ENCODE results near the gene COPA. TPM values are rescaled to one million over a fixed set of nuclear protein-coding genes. Genes with fewer than 3 reads are reported as not detected.
A peak's percentile ranks its signal among the peaks of the same experiment; 100 is the strongest.

COPA gene
- total RNA-seq, 1 donor from 2014 or later = 211 TPM

DNA sequence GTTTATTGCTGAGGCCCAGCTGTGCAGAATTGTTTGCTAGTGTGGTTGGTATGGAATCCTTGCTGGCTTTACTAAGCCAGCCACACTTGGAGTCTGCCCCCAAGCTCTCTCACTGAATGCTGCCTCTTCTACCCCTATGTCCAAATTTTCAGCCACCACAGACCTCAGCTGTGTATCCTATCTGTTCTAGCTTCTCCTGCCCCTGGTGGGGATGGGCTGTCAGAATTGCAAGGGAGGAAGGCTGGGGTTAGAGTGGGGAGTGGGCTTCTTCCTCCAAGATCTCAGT is 28.2 kb upstream of the COPA start:
- H3K9me3 ChIP-seq (ENCODE audit: control insufficient read depth in 3 of 3, low read length in 3 of 3) = no peaks in the 10 kb centered on the region
- H3K27me3 ChIP-seq (ENCODE audit: control insufficient read depth in 3 of 3, insufficient read depth in 3 of 3, low read length in 3 of 3) = peaks cover 0 to 3% (median 2%) of the 10 kb centered on the region in 3 donors
- H3K36me3 ChIP-seq (ENCODE audit: control insufficient read depth in 3 of 3, insufficient read depth in 3 of 3, low read length in 3 of 3) = no peaks in the 10 kb centered on the region
- H3K4me1 ChIP-seq (ENCODE audit: control insufficient read depth in 3 of 3, insufficient read depth in 3 of 3, low read length in 3 of 3) = peaks cover 7 to 16% (median 12%) of the 10 kb centered on the region in 3 donors
- no peak overlapping the region for H3K27ac ChIP-seq (ENCODE audit: low read depth, low read length)
- H3K9ac ChIP-seq (ENCODE audit: low read depth in 1 of 3, low read length in 3 of 3) = no peak overlapping the region
- H3K4me3 ChIP-seq (ENCODE audit: low read length in 3 of 3) = no peak overlapping the region

DNA sequence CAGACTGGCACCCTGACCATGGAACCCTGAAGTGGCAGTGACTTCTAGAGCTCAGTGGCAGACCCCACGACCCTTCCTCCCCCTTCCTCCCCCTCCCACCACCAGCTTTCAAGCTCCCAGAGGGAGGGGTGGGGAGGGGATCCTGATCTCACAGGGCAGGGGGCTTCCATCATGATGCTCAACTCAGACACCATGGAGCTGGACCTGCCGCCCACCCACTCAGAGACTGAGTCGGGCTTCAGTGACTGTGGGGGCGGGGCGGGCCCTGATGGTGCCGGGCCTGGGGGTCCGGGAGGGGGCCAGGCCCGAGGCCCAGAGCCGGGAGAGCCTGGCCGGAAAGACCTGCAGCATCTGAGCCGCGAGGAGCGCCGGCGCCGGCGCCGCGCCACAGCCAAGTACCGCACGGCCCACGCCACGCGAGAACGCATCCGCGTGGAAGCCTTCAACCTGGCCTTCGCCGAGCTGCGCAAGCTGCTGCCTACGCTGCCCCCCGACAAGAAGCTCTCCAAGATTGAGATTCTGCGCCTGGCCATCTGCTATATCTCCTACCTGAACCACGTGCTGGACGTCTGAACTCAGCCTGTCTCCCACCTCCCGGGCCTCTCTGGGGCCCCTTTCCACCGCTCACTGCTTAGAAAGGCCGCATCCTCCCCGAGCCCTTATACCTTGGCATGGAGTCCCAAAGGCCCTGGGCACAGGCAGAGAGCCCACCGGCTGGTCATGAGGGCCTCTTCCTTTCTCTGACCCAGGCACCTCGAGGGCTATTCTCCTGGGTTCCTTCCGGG is 27.7 kb upstream of the COPA start:
- Histone ChIP-seq H3K4me3 (ENCODE audit: low read length in 3 of 3) (no peak overlapping the region), H3K9me3 (ENCODE audit: control insufficient read depth in 3 of 3, low read length in 3 of 3) (no peaks in the 10 kb centered on the region), H3K27me3 (ENCODE audit: control insufficient read depth in 3 of 3, insufficient read depth in 3 of 3, low read length in 3 of 3) (peaks cover 0 to 3% (median 2%) of the 10 kb centered on the region in 3 donors), H3K4me1 (ENCODE audit: control insufficient read depth in 3 of 3, insufficient read depth in 3 of 3, low read length in 3 of 3) (peaks cover 2 to 11% (median 7%) of the 10 kb centered on the region in 3 donors), H3K27ac (ENCODE audit: low read depth, low read length) (no peak overlapping the region), H3K9ac (ENCODE audit: low read depth in 1 of 3, low read length in 3 of 3) (no peak overlapping the region), H3K36me3 (ENCODE audit: control insufficient read depth in 3 of 3, insufficient read depth in 3 of 3, low read length in 3 of 3) (no peaks in the 10 kb centered on the region)

DNA sequence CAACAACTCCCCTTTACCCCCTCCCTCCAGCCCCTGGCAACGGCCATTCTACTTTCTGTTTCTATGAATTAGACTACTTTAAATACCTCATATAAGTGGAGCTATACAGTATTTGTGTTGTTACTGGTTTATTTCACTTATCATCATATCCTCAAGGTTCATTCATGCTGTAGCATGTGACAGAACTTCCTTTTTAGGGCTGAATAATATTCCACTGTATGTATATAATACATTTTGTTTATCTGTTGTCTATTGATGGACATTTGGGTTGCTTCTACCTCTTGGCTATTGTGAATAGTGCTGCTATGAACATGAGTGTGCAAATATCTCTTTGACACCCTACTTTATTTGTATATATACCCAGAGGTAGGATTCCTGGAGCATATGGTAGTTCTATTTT is 26.0 kb upstream of the COPA start:
- H3K27ac ChIP-seq (ENCODE audit: low read depth, low read length) = no peak overlapping the region
- H3K9me3 ChIP-seq (ENCODE audit: control insufficient read depth in 3 of 3, low read length in 3 of 3) = no peaks in the 10 kb centered on the region
- H3K9ac ChIP-seq (ENCODE audit: low read depth in 1 of 3, low read length in 3 of 3) = no peak overlapping the region
- H3K36me3 ChIP-seq (ENCODE audit: control insufficient read depth in 3 of 3, insufficient read depth in 3 of 3, low read length in 3 of 3) = no peaks in the 10 kb centered on the region
- H3K27me3 ChIP-seq (ENCODE audit: control insufficient read depth in 3 of 3, insufficient read depth in 3 of 3, low read length in 3 of 3) = peaks cover 0 to 3% (median 2%) of the 10 kb centered on the region in 3 donors
- no peaks in the 10 kb centered on the region for H3K4me1 ChIP-seq (ENCODE audit: control insufficient read depth in 3 of 3, insufficient read depth in 3 of 3, low read length in 3 of 3)
- no peak overlapping the region for H3K4me3 ChIP-seq (ENCODE audit: low read length in 3 of 3)

DNA sequence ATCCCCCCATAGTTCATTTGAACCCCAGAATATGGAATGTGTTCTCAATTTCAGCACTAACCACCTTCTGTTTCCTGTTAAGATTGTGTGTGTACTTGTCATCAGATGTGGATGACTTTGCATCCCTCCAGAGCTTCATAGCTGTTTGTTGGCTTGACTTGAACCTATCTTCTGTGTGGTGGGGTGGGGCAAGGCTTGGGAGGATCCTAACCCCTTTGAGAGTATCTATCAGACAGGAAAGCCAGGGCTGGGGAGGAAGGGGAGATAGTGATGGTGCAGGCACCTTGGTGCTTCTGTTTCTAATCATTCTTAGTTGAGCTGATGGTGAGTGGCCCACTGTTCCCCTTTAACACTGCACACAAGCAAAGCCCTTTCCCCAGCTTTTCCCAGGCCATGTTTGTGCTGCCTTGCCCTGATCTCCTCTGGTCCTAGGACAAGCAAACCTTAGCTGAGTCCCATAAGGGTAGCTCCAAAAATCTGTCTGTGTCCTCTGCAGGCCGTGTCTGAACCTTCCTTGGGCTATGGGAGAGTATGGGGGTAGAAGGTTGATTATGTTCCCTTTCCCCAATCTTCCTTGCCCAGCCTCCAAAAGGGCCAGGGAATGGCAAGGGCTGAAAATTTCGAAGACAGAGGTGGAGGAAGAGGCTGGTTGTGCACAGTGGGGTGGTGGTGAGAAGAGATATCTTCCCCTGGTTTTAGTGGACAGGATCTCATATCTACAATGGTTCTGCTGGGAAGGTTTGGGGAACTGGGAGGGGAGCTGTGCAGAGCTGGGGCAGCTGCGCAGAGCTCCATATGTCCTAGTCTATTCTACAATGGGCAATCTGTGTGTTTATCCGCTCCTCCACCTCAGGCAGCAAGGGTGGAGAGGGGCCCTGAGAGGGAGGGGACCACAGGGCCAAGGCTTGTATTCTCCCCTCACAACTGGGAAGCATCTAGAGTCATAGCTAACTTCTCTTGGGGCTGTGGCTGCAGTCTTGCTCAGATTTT is 25.2 kb upstream of the COPA start:
- peaks cover 0 to 3% (median 2%) of the 10 kb centered on the region in 3 donors for H3K27me3 ChIP-seq (ENCODE audit: control insufficient read depth in 3 of 3, insufficient read depth in 3 of 3, low read length in 3 of 3)
- no peaks in the 10 kb centered on the region for H3K9me3 ChIP-seq (ENCODE audit: control insufficient read depth in 3 of 3, low read length in 3 of 3)
- no peak overlapping the region for H3K27ac ChIP-seq (ENCODE audit: low read depth, low read length)
- H3K9ac ChIP-seq (ENCODE audit: low read depth in 1 of 3, low read length in 3 of 3) = no peak overlapping the region
- no peaks in the 10 kb centered on the region for H3K36me3 ChIP-seq (ENCODE audit: control insufficient read depth in 3 of 3, insufficient read depth in 3 of 3, low read length in 3 of 3)
- no peaks in the 10 kb centered on the region for H3K4me1 ChIP-seq (ENCODE audit: control insufficient read depth in 3 of 3, insufficient read depth in 3 of 3, low read length in 3 of 3)
- no peak overlapping the region for H3K4me3 ChIP-seq (ENCODE audit: low read length in 3 of 3)

DNA sequence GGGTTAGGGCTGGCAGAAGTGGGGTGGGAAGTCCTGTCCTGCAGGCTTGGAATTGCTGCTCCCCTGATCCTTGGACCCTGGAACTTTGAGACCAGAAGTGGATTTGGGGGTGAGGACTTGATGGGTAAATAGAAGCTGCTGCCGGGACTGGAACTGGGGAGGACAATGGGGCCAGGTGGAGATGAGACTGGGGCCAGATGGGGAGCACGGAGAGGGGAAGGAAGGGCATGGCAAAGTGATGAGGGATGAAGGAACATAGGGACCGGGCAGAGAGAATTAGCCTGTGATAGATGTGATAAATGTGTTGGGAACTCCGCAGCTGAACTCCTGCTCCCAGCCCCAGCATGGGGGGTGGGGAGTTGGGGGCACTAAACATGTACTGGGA is 24.5 kb upstream of the COPA start:
- H3K4me3 ChIP-seq (ENCODE audit: low read length in 3 of 3) = no peak overlapping the region
- H3K27ac ChIP-seq (ENCODE audit: low read depth, low read length) = no peak overlapping the region
- no peaks in the 10 kb centered on the region for H3K9me3 ChIP-seq (ENCODE audit: control insufficient read depth in 3 of 3, low read length in 3 of 3)
- H3K36me3 ChIP-seq (ENCODE audit: control insufficient read depth in 3 of 3, insufficient read depth in 3 of 3, low read length in 3 of 3) = no peaks in the 10 kb centered on the region
- no peaks in the 10 kb centered on the region for H3K4me1 ChIP-seq (ENCODE audit: control insufficient read depth in 3 of 3, insufficient read depth in 3 of 3, low read length in 3 of 3)
- H3K27me3 ChIP-seq (ENCODE audit: control insufficient read depth in 3 of 3, insufficient read depth in 3 of 3, low read length in 3 of 3) = peaks cover 0 to 3% (median 2%) of the 10 kb centered on the region in 3 donors
- no peak overlapping the region for H3K9ac ChIP-seq (ENCODE audit: low read depth in 1 of 3, low read length in 3 of 3)

DNA sequence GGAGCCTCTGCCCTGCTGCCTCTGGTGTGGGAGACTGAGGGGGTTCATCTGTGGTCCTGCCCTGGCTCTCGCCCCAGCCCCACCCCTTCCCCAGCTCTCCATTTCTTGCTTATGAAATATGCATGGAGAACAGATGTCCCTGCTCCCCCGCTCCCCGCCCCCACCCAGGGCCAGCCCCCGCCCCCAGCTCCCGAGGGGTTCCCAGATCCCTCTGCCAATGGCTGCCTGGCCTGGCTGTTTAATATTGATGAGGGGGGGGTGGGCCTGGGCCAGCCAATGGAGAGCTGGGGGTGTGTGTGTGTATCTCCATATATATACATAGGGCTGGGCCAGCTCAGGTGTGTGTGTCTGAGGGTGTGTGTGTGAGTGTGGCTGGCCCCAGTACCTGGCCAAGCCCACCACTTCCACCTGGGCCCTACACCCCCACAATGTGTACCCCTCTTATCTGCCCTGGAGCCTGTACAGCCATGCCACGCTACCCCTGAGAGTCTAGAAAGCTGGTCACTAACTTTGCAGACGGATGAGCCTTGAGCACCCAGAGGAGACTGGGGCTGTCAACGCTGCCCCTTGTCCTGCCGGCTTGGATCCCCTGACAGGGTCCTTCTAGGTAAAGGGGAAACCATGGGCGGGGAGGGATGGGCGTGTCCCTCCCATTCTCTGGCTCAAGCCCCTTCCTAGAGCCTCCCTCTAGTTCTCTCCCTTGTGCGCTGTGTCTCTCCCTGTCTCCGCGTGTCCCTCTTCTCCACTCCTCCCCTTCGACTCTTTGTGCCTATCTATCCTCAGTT is 23.9 kb upstream of the COPA start, which contains the start of gene NHLH1:
TSS of gene NHLH1 (plus strand) at position 341 of the 785 bp plus-strand sequence. CDS start 3,661 bp downstream, outside the sequence.
- H3K27ac ChIP-seq (ENCODE audit: low read depth, low read length) = no peak within 1 kb of the TSS
- no peak within 1 kb of the TSS for H3K4me3 ChIP-seq (ENCODE audit: low read length in 3 of 3)
- H3K27me3 ChIP-seq (ENCODE audit: control insufficient read depth in 3 of 3, insufficient read depth in 3 of 3, low read length in 3 of 3) = peaks cover 0 to 3% (median 2%) of the 10 kb centered on the region in 3 donors
- H3K9ac ChIP-seq (ENCODE audit: low read depth in 1 of 3, low read length in 3 of 3) = no peak within 1 kb of the TSS
- no peaks in the 10 kb centered on the region for H3K4me1 ChIP-seq (ENCODE audit: control insufficient read depth in 3 of 3, insufficient read depth in 3 of 3, low read length in 3 of 3)
- no peaks in the 10 kb centered on the region for H3K36me3 ChIP-seq (ENCODE audit: control insufficient read depth in 3 of 3, insufficient read depth in 3 of 3, low read length in 3 of 3)
- no peaks in the 10 kb centered on the region for H3K9me3 ChIP-seq (ENCODE audit: control insufficient read depth in 3 of 3, low read length in 3 of 3)

DNA sequence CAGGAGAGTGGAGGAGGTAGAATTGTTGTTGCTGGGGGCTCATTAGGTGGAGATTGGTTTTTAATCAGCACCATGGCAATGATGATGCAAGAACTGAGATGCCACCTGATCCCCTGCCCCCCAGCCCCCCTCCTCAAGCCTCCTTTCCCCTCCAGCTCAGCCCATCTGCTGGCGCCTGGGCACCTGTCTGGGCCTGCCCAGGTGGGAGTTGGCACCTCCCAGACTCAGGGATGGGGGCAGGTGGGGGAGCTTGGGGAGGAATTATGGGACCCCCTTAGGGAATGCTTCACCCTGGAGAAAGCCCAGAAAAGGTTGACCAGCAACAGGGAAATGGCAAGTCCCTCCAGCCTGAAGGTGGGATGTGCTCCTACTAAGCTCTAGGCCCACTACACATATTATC is 22.3 kb upstream of the COPA start:
- H3K27me3 ChIP-seq (ENCODE audit: control insufficient read depth in 3 of 3, insufficient read depth in 3 of 3, low read length in 3 of 3) = peaks cover 0 to 3% (median 2%) of the 10 kb centered on the region in 3 donors
- no peak overlapping the region for H3K4me3 ChIP-seq (ENCODE audit: low read length in 3 of 3)
- H3K36me3 ChIP-seq (ENCODE audit: control insufficient read depth in 3 of 3, insufficient read depth in 3 of 3, low read length in 3 of 3) = peaks cover 0 to 5% (median 2%) of the 10 kb centered on the region in 3 donors
- peaks cover 0 to 4% (median 1%) of the 10 kb centered on the region in 3 donors for H3K4me1 ChIP-seq (ENCODE audit: control insufficient read depth in 3 of 3, insufficient read depth in 3 of 3, low read length in 3 of 3)
- H3K9ac ChIP-seq (ENCODE audit: low read depth in 1 of 3, low read length in 3 of 3) = no peak overlapping the region
- no peaks in the 10 kb centered on the region for H3K9me3 ChIP-seq (ENCODE audit: control insufficient read depth in 3 of 3, low read length in 3 of 3)
- no peak overlapping the region for H3K27ac ChIP-seq (ENCODE audit: low read depth, low read length)

DNA sequence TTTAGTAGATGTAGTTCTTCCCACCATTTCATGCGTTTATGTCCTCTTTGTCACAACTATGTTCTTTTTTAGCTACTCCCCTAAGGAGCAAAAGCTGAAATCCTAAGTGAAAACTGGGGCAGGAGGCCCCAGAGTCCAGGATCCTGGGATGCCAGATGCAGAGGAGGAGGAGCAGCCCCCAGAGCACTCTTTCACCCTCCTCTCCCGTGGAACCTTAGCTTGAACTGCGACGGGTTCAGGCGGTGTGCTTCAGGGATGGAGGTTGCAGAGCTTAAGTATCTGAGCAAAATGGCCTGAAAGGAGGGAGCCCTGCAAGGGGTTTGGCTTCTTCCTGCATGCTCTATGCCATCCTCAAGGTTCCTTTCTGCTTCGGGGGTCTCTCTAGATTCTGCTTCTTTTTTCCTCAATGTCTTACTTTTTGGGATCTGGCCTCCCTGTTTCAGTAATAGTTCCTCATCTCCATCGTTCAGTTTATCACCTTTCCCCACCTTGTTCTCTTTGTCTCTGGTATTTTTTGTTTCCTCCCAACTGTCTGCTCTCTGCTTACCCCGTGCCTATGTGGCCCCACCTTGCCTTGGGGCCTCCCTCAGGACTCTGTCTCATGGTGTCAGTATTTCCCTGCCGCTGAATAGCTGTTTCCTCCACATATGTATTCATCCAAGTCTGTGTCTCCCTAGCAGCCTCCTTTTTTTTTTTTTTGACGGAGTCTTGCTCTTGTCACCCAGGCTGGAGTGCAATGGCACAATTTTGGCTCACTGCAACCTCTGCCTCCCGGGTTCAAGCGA is 21.1 kb upstream of the COPA start:
- H3K27ac ChIP-seq (ENCODE audit: low read depth, low read length) = no peak overlapping the region
- no peak overlapping the region for H3K4me3 ChIP-seq (ENCODE audit: low read length in 3 of 3)
- peaks cover 0 to 3% (median 2%) of the 10 kb centered on the region in 3 donors for H3K27me3 ChIP-seq (ENCODE audit: control insufficient read depth in 3 of 3, insufficient read depth in 3 of 3, low read length in 3 of 3)
- peaks cover 3 to 12% (median 6%) of the 10 kb centered on the region in 3 donors for H3K36me3 ChIP-seq (ENCODE audit: control insufficient read depth in 3 of 3, insufficient read depth in 3 of 3, low read length in 3 of 3)
- H3K9ac ChIP-seq (ENCODE audit: low read depth in 1 of 3, low read length in 3 of 3) = no peak overlapping the region
- no peaks in the 10 kb centered on the region for H3K9me3 ChIP-seq (ENCODE audit: control insufficient read depth in 3 of 3, low read length in 3 of 3)
- H3K4me1 ChIP-seq (ENCODE audit: control insufficient read depth in 3 of 3, insufficient read depth in 3 of 3, low read length in 3 of 3) = peaks cover 6 to 9% (median 8%) of the 10 kb centered on the region in 3 donors

DNA sequence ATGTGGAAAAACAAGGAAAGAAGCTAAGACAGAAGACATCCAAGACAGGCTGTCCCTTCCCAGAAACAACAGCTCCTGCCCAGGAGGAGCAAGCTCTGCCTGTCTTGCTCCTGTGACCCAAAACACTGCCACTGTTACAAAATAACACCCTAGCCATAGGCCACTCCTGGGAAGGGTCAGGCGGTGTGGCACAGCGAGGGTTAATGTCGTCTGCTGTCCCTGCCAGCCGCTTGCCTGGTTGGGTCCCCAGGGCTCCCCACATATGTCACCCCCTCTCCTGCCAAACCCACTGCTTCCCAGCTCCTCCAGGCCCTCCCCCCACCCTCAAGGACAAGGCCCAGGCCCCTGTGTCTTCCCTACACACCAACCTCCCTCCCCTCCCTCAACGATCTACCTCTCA is 20.0 kb upstream of the COPA start:
- Histone ChIP-seq H3K4me3 (ENCODE audit: low read length in 3 of 3) (no peak overlapping the region), H3K36me3 (ENCODE audit: control insufficient read depth in 3 of 3, insufficient read depth in 3 of 3, low read length in 3 of 3) (peaks cover 9 to 18% (median 11%) of the 10 kb centered on the region in 3 donors)

More for the DNA sequence above, 20.0 kb upstream of the COPA start:
- Histone ChIP-seq H3K27ac (ENCODE audit: low read depth, low read length) (no peak overlapping the region), H3K9me3 (ENCODE audit: control insufficient read depth in 3 of 3, low read length in 3 of 3) (no peaks in the 10 kb centered on the region), H3K4me1 (ENCODE audit: control insufficient read depth in 3 of 3, insufficient read depth in 3 of 3, low read length in 3 of 3) (peaks cover 6 to 9% (median 8%) of the 10 kb centered on the region in 3 donors), H3K9ac (ENCODE audit: low read depth in 1 of 3, low read length in 3 of 3) (peak overlapping the region in 1 of 3 donors; percentile 34), H3K27me3 (ENCODE audit: control insufficient read depth in 3 of 3, insufficient read depth in 3 of 3, low read length in 3 of 3) (peaks cover 0 to 2% (median under 1%) of the 10 kb centered on the region in 3 donors)
